ENCODE measurements around the gene KIAA1755. TPM values are rescaled to one million over a fixed set of nuclear protein-coding genes. Genes with fewer than 3 reads are reported as not detected.

Gene KIAA1755
- total and polyA plus RNA-seq, 10 donors = 0.51 to 7.3 (median 4.7) TPM

DNA sequence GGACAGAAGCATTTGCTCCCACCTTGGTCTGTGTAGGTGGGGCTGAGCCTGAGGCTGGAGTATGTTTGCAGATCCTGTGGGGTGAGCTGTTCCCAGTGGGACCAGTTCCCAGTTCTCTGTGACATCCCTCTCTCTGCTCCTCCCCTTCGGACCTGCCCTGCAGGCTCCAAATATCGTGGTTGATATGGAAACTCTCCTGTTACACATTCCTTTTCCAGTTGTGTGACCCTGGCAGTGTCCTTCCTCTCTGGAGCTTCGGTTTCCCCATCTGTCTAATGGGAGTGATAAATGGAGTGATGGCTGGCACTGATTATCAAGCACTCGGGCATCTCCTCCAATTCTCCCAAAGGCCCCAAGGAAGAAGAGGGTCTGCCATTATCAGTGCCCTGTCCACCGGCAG is 79.8 kb downstream of the KIAA1755 start:
- no peak for DNase-seq
- Histone ChIP-seq H3K4me3 (no peak overlapping the region), H3K27me3 (replicated peaks in 1 of 7) (no peaks in the 10 kb centered on the region), H3K4me1 (peaks cover 0 to 18% (median 2%) of the 10 kb centered on the region in 6 donors), H3K36me3 (no peaks in the 10 kb centered on the region), H3K27ac (peak overlapping the region in 1 of 8 donors; percentile 27), H3K9me3 (no peaks in the 10 kb centered on the region)
- intact Hi-C loops (cut with DNase I; ENCODE audit: low total_unique reads) = no loop called here
- TF ChIP-seq POLR2A (IDR thresholded peaks at IDR 0.05) = no peak
- no peak for TF ChIP-seq POLR2AphosphoS5 (IDR thresholded peaks at IDR 0.05)
- TF ChIP-seq, protein P1, sequence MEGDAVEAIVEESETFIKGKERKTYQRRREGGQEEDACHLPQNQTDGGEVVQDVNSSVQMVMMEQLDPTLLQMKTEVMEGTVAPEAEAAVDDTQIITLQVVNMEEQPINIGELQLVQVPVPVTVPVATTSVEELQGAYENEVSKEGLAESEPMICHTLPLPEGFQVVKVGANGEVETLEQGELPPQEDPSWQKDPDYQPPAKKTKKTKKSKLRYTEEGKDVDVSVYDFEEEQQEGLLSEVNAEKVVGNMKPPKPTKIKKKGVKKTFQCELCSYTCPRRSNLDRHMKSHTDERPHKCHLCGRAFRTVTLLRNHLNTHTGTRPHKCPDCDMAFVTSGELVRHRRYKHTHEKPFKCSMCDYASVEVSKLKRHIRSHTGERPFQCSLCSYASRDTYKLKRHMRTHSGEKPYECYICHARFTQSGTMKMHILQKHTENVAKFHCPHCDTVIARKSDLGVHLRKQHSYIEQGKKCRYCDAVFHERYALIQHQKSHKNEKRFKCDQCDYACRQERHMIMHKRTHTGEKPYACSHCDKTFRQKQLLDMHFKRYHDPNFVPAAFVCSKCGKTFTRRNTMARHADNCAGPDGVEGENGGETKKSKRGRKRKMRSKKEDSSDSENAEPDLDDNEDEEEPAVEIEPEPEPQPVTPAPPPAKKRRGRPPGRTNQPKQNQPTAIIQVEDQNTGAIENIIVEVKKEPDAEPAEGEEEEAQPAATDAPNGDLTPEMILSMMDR (IDR thresholded peaks at IDR 0.05 in 8 of 11, conservative IDR thresholded peaks at IDR 0.05 in 3 of 11) = no peak
- WGBS, 5 donors = 49 to 77% (median 62%) methylated on average over 5 of the region's 5 CpGs

DNA sequence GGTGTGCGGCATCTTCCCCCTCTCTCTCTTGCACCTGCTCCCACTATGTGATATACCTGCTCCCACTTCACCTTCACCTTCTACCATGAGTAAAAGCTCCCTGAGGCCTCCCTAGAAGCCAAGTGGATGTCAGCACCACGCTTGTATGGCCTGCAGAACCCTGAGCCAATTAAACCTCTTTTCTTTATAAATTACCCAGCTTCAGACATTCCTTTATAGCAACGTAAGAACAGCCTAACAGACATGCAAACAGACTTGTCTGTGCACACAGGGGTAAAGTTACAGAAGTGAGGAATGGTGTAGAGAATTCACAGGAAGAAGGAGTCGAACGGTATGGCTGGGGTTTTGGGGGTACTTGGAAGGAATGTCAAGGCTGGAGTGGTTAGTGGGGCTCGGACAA is 80.7 kb downstream of the KIAA1755 start:
- Histone ChIP-seq H3K4me3 (no peak overlapping the region), H3K9me3 (no peaks in the 10 kb centered on the region), H3K27me3 (replicated peaks in 1 of 7) (no peaks in the 10 kb centered on the region), H3K27ac (no peak overlapping the region), H3K4me1 (peaks cover 0 to 27% (median 6%) of the 10 kb centered on the region in 6 donors), H3K36me3 (no peaks in the 10 kb centered on the region)
- intact Hi-C loops (cut with DNase I; ENCODE audit: low total_unique reads) = no loop called here
- TF ChIP-seq, protein P1 (IDR thresholded peaks at IDR 0.05 in 8 of 11, conservative IDR thresholded peaks at IDR 0.05 in 3 of 11) = no peak
- TF ChIP-seq POLR2A (IDR thresholded peaks at IDR 0.05) = no peak
- no peak for TF ChIP-seq POLR2AphosphoS5 (IDR thresholded peaks at IDR 0.05)
- no peak for DNase-seq
- WGBS, 5 donors = 75 to 87% (median 76%) methylated on average over 6 of the region's 6 CpGs

DNA sequence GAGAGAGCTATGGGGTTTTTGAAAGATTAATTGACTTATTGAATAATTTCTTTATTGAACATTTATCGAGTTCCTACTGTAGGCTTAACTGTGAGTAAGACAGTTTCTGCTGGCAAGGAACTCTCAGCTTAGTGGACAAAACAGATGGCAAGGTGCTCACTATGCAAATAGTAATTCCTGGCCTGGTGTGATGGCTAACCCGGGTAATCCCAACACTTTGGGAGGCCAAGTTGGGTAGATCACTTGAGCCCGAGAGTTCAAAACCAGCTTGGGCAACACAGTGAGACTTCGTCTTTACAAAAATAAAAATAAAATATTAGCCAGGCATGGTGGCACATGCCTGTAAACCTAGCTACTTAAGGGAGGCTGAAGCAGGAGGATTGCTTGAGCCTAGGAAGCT is 82.0 kb downstream of the KIAA1755 start:
- no peaks in the 10 kb centered on the region for H3K9me3 ChIP-seq
- no peaks in the 10 kb centered on the region for H3K27me3 ChIP-seq (replicated peaks in 1 of 7)
- no peak for DNase-seq
- H3K36me3 ChIP-seq = no peaks in the 10 kb centered on the region
- TF ChIP-seq POLR2A (IDR thresholded peaks at IDR 0.05) (no peak), POLR2AphosphoS5 (IDR thresholded peaks at IDR 0.05) (no peak)
- TF ChIP-seq, protein P1 (IDR thresholded peaks at IDR 0.05 in 8 of 11, conservative IDR thresholded peaks at IDR 0.05 in 3 of 11) = no peak
- H3K4me1 ChIP-seq = peaks cover 0 to 27% (median 6%) of the 10 kb centered on the region in 6 donors
- intact Hi-C loops (cut with DNase I; ENCODE audit: low total_unique reads) = no loop called here
- H3K27ac ChIP-seq = no peak overlapping the region
- 85 to 95% (median 92%) methylated on average over 4 of the region's 4 CpGs for WGBS, 5 donors
- no peak overlapping the region for H3K4me3 ChIP-seq

- TF ChIP-seq POLR2A (IDR thresholded peaks at IDR 0.05) (no peak), POLR2AphosphoS5 (IDR thresholded peaks at IDR 0.05) (no peak)
- TF ChIP-seq, protein P1 (IDR thresholded peaks at IDR 0.05 in 8 of 11, conservative IDR thresholded peaks at IDR 0.05 in 3 of 11) = no peak
- WGBS, 5 donors = 83 to 92% (median 85%) methylated on average over 8 of the region's 8 CpGs
- Histone ChIP-seq H3K4me1 (peaks cover 0 to 27% (median 6%) of the 10 kb centered on the region in 6 donors), H3K27me3 (replicated peaks in 1 of 7) (no peaks in the 10 kb centered on the region), H3K27ac (no peak overlapping the region), H3K9me3 (no peaks in the 10 kb centered on the region), H3K36me3 (no peaks in the 10 kb centered on the region), H3K4me3 (no peak overlapping the region)
- intact Hi-C loops (cut with DNase I; ENCODE audit: low total_unique reads) = no loop called here
- peak; percentile 40 for DNase-seq
These were observed 82.5 kb downstream of the KIAA1755 start for GRCh38 chr20:38178065-38178491.

All from spleen (tissue), 11 donors.